COR-L47 (cell line): Measurements from ENCODE around the gene RHOJ.
A peak's percentile ranks its signal among the peaks of the same experiment; 100 is the strongest.
"Not testable (repeated sequence)": the region's sequence is repeated elsewhere in the genome, so short reads cannot be mapped to it uniquely, and the experiment has no call there.

Source experiments
- DNase-seq: peaks from one replicate; lab custom pipeline; 2025; lab: John Stamatoyannopoulos, UW

RHOJ gene

DNA sequence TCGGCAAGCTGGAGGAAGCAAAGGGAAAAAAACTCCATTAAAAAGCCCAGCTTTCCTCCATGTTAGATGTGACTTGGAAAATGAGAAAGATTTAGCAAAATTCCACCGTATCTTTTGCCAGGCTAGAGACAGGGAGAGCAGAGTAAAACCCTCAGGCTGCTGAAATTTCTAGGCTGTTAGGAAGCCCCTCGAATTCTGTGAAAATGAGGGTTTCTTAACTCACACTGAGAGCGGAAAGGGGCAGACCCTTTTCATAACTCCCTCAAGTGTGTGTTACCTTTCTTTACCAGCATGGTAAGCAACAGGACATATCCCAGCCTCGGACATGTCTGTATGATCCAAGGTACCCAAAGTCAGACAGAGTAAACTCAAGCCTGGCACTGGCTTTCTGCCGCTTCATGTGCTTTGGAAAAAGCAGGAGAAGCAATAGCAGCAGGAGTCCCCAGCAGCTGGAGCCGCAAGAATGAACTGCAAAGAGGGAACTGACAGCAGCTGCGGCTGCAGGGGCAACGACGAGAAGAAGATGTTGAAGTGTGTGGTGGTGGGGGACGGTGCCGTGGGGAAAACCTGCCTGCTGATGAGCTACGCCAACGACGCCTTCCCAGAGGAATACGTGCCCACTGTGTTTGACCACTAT, at the start of gene RHOJ:
TSS of gene RHOJ (plus strand) at position 37 of the 637 bp plus-strand sequence. CDS start at position 464, 427 bp downstream.
- peak; percentile 52 for DNase-seq

DNA sequence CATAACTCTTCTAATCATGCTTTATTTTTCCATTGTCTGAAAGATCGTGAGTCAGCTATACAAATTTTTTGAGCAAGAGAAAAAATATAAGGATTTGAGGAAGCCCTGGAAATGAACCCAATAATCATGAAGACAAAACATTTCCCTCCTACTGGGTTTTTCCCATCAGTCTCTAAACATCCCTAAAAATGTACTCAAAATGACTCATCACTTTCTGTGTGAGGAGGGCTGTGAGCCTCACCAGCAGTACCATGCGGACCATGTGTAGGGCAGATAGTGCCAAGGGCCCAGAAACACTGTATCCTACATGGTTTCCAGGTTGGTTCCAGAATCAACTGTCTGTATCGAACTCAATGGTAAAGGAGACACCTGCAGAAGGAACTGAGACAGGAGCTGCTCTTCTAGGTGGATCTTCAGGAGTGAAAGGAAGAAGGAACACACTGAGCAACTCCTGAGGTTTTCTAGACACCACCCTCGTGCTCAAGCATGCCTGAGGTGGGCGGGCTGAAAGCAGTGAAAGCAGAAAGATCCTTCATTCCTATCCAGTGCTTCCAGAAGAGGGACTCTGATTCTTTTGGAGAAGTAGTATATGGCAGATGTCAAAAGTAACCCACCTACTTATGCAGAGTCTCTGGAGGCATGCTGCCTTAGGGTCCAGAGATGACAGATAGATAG, 48.6 kb upstream of the RHOJ start:
- no peak for DNase-seq

DNA sequence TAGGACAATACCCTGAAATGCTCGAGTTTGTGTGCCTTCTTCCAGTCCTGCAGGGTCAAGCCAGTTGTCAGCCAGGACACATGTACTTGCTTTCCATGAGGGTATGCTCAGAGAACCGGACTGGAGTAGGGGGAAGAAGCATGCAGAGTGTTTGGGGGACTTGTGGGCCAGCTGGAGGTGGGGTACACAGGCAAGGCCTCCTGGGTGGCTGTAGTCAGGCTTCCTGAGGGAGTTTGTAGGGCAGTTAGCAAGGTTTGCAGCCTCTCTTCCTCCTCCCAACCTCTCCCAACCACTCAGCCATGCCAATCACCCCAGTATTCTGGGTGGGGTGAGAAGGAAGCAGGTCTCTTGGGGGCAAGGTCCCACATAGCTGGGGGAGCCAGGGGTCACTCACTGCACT, 47.0 kb upstream of the RHOJ start:
- no peak for DNase-seq

DNA sequence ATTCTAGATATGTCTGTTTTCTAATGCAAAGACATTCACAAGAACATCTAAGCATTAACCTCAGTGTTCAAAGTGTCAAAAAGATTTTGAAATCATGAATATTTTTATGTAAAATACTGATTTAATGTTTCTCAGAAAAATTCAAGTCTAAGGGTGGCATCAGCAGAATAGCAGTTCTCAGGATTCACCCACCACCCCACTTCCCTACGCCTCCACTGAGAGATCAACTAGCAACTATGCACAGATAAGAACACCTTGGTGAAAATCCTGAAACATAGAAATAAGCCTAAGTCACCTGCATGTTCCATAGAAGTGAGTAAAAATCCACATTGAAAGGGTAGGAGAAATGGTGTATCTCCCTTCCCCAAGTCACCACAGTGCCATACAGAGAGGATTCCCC, 40.9 kb upstream of the RHOJ start:
- DNase-seq = no peak

DNA sequence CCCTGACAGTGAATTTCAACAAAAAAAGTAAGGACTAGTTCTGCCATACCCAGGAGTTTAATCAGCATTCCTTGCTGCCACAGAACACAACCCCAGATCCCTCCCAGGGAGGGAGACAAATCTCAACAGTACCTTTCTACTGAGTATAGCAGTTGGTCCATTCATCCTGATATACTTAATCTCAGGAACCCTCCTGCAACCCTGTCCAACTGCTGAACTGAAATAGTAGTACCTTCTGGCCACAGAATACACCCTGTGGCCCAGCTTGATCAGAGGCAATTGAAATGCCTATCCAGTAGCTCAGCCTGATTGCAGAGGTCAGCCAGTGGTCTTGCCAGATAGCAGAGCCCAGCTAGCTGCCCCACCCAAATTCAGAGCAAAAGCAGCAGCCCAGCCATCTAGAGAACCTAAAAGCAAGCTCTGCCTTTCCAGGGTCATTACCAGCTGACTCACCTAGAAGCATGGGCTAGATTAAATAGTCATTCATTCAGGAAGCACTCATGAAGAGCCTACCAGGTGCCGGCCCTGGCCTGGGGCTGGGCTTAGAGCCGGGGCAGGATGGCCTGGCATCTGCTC, 40.0 kb upstream of the RHOJ start:
- no peak for DNase-seq

DNA sequence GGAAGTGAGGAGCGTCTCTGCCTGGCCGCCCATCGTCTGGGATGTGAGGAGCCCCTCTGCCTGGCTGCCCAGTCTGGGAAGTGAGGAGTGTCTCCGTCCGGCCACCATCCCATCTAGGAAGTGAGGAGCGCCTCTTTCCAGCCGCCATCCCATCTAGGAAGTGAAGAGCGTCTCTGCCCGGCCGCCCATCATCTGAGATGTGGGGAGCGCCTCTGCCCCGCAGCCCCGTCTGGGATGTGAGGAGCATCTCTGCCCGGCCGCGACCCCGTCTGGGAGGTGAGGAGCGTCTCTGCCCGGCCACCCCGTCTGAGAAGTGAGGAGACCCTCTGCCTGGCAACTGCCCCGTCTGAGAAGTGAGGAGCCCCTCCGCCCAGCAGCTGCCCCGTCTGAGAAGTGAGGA, 39.0 kb upstream of the RHOJ start:
- not testable (repeated sequence) for DNase-seq

DNA sequence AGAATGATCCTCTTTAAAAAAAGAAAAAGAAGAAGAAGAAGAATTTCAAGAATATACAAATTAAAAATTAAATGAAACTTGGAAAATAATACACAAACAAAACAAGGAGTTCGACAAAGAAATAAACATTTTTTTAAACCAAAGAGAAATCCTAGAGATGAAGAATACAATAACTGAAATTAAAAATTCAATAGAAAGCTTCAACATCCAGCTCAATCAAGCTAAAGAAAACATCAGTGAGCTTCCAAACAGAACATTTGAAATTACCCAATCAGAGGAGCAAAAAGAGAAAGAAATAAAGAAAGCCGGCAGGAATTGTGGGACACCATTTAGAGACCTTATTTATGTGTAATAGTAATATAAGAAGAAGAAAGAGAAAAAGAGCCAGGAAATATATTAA, 37.2 kb upstream of the RHOJ start:
- no peak for DNase-seq

DNA sequence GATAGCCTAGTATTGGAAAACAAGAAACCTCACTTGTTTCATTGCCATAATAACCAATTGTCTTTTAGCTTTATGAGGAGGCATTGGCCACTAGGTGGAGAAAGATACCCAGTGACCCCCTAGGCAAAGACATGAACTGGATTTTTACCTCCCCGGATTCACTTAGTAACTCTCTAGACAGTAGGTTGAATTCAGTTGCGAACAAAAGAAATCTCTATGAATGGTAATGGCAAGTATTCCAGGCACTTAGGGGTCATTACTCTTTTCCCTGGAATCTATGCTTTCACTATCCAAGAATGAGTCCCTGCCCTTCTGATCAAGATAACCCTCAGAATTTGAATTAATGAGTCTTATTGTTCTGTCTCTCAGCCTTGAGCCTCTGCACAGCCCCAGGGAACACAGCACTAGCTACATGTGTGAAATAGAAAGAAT, 29.5 kb upstream of the RHOJ start:
- DNase-seq = peak; percentile 67

DNA sequence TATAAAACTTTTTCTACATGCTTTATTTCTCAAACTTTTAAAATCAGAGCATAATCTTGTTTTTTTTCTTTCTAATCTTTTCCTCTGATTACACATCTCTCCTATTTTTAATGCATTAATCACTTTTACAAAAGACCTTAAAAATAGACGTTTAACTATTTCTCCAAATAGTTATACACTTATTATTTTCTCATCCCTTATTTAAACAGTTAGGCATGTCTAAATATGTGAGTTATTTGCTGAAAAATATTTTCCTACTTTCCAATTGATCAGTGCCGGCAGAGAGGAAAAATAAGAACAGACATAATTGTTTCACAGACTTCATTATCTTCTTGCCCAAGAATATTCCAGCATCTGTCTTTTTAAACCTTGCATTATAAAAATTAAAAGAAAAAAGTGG, 28.7 kb upstream of the RHOJ start:
- DNase-seq = no peak

DNA sequence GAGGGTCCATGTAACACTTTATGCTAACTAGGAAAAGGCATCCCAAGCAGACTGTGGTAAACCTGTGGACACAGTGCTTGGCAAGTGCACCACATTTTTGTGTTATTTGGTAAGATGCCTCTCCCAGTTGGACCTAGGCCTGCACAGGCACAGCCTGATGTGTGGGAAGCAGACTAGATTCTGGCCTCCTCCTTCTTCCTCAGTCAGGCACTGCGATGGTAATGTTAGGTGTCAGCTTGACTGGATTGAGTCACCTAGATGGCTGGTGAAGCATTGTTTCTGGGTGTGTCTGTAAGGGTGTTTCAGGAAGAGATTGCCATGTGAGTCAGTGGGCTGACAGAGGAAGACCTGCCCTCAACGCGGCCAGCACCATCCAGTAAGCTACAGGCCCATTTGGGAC, 25.3 kb upstream of the RHOJ start:
- DNase-seq = no peak

DNA sequence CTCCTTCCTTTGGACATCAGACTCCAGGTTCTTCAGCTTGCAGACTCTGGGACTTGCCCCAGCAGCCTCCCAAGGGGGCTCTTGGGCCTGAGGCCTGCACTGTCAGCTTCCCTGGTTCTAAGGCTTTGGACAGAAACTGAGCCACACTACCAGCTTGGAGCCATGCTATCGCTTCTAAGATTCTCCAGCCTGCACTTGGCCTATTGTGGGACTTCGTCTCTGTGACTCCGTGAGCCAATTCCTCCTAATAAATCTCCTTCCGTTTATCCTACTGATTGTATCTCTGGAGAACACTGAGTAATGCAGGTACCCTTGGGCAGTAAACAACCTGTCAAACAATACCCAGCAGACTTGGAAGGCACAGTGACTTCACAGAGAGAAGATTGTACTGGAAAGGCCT, 24.9 kb upstream of the RHOJ start:
- no peak for DNase-seq

DNA sequence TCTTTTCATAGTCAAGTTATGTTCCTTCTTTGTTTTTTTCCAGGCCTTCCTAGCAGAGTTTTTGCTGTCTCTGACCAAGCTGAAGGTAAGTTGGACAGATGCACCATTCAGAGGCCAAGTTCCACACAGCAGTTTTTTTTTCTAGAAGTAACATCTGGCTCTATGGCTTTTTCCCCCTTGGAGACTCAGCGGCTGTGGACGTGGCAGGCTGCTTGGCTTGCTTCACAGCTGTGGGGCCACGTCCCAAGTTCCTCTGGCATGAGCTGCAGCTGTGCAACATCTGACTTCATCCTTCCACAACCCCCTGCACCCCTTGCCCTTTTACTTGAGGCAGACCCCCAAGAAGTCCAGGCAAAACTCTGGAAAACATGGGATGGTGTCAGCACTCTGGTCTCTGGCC, 24.2 kb upstream of the RHOJ start:
- DNase-seq = no peak

DNA sequence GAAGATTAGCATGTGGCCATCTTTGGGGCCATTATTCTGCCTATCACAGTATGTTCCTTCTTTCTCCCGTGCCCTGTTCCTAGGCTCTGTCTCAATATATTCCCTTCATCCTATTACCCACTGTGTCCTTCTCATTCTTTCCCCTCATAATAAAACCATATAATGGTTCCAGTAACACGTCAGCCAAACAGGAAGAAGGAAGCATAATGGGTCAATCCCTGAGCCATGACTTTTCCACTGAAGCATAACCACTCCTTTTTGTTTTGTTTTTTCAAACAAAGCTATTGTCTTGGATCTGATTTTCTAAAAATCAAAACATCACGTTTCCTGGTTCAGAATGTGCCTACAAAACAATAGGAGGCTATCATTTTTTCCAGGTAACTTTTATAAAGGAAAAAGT, 21.3 kb upstream of the RHOJ start:
- no peak for DNase-seq

DNA sequence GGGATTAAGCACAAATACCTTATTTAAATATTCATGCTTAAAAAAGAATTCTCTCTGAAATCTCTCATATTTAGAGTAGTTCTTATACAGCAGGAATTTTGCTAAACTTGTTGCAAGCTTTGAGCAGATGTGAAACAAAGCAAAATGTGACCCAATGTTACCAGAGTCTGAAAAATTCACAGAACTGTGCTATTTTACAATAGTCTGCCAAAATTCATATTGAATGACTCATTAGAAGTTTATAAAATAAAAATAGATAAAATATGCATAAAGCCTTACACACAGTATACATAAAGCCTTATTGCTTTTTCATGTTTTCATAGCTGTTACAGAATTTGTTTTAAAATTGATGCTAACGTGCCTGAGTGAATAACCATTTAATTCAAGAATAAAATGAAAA, 17.8 kb upstream of the RHOJ start:
- DNase-seq = no peak

DNA sequence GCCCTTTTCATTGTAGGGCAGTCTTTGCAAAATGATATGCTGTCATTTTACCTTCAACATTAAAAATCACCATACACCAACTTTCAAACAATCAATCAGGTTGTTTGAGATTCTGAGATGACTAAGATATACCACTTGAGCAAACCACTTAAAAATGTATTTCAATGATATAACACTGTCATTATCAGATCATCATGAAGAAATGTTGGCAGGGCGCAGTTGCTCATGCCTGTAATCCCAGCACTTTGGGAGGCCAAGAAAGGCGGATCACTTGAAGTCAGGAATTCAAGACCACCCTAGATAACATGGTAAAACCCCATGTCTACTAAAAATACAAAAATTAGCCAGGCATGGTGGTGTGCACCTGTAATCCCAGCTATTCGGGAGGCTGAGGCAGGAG, 13.0 kb upstream of the RHOJ start:
- no peak for DNase-seq

DNA sequence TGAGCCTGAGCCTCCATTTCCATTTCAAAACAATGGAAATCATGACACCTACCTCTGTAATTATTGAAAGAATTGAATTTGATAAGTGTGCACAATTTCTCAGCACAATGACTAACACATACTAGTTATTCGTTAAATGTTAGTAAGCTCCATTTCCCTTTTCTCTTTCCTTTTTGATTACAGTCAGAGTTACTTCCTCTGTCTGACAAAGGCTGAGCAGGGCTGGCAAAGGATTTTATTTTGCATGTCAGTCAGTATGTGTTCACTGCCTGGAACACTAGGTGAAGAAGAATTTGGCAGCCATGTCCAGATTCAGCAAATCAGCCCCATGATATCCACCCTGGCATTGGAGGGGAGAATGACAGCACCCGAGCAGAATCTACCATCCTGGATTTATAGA, 12.2 kb upstream of the RHOJ start:
- no peak for DNase-seq

DNA sequence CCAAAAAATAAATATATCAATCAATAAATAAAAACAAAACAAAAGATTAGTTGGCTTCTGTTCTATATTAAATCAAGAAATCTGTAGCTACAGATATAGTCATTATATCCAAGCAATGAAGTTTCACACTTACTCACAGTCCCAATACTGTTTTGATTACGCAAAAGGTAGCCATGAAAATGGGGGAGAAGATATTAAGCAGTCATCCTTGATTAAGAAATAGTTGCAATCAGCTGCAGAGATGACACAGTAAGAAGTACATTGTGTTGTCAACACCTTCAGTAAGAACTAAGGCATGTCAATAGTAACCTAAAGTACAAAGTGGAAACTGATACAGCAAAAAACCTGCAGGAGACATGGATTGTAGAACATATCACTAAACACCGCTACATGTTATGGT, 11.0 kb upstream of the RHOJ start:
- DNase-seq = no peak

DNA sequence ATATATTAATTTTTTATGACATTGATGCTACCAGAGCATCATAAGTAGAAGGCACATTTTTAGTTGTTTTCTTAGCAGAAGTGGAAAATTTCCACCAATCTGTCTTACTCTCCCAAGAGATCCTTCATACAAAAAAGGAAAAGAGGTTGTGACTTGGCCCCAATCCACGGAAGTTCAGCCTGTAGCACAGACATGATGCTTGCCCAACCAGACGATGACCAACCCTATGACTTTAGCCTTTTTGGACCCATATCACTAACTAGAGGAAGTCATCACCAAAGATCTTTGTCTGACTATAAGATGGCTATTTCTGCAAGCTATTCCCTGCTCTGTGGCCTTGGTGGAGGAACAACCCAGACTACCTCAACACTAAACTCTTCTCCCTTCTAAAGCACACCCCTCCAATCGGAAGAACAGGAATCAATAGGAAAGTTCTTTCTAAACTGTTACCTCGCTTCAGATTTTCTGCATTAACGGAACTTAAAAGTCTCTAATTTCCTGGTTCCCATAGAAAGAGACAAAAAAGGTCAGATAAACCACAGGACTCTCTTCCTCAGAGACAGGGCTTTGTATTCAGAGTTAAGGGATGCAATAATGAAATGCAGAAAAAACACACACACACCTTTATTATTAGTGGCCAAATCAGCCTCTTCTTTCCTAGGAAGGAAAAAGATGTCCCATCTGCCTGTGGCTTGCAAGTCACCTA, 4.1 kb upstream of the RHOJ start:
- DNase-seq = no peak

DNA sequence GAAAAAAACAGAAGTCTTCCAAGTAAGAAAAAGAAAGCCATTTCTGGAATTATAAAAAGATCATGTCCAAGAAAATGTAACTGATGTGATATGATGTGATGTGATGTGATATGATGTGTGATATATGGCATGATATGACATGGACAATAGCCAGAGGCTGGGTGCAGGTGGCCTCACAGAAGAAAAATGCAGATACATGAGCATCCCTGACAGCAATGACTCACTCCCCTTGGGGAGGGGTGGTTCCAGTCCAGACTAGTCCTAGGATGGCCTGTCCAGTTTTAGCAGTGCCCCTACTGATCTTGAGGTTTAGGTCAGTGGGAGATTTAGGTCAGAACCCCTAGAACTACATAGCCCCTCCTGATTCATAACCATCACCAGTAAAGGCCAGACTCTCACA, 3.5 kb upstream of the RHOJ start:
- no peak for DNase-seq

DNA sequence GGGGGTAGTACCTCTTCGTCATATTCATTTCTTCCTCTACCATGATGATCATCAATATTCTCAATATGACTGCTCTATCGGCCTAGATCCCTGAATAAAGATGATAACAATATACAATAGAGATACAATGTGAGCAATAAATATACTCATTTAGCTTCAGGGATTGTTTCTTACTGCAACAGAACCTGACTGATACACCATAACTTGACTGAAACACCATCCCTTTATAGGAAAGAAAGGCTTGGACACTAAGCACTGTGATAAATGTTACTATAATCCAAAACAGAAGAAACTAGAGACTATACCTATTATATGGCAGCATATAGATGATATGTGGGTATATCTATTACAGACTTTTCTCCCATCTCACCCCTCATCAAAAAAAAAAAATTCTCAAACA, 1.2 kb upstream of the RHOJ start:
- DNase-seq = no peak

DNA sequence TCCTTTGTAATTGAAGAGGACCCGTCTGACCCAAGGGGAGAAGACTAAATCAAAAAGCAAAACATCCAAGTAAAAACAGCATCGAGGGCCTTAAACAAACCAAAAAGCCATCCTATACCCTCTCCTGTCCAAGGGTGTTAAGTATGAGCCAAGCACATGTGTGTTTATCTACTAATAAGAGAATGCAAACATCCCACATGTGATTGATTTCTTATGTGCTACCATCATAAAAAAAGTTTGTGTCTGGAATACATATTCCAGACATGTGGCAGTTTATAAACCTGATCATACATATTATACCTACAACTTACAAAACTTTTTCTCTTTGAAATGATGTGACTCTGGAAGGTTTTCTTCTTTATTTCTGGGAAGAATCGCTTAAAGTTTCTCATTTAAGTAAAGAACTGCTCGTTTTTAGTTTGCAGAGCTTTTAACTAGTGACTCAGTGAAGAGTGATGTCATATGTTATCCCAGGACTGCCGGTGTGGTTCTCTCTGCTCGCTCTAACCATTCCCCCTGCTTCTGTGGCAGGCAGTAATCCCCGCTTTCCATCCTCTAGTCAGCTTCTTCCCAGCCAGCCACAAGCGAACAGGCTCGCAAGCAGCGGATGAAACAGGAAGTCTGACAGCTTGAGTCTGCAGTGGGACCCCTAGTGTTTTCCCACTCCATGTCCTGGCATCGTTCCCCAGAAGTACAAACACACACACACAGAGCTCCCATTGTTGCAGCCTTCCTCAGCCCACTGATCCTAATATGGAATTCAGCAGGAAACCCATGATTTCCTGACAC, 431 bp upstream of the RHOJ start:
- peak; percentile 89 for DNase-seq

DNA sequence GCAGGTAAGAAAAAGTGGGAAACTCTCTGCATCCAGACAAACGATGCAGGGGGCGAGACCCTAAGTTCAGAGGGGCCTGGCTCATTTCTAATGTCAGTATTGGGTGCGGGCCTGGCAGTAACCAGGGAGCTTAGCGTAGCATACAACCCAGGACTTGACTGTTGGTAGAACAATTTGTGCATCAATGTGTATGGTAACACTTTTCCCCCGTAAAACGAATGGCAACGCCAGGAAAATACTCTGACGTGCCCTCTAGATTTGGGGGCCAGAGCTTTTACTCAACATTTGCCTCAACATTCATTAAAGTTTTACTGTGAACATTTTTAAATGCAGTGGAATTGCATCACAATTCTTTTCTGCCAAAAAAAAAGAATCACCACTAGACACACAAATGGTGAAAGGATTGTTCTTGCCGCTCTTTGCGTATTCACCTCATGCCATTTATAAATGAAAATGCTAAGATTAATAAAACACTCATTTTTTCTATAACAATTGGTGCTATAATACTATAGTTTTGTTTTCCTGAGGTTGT, 867 bp downstream of the RHOJ start:
- no peak for DNase-seq
